Measurements from ENCODE around the gene IQCM. TPM values are rescaled to one million over a fixed set of nuclear protein-coding genes. Genes with fewer than 3 reads are reported as not detected.

IQCM gene
- total RNA-seq, 2 donors from 2014 or later = not detected

DNA sequence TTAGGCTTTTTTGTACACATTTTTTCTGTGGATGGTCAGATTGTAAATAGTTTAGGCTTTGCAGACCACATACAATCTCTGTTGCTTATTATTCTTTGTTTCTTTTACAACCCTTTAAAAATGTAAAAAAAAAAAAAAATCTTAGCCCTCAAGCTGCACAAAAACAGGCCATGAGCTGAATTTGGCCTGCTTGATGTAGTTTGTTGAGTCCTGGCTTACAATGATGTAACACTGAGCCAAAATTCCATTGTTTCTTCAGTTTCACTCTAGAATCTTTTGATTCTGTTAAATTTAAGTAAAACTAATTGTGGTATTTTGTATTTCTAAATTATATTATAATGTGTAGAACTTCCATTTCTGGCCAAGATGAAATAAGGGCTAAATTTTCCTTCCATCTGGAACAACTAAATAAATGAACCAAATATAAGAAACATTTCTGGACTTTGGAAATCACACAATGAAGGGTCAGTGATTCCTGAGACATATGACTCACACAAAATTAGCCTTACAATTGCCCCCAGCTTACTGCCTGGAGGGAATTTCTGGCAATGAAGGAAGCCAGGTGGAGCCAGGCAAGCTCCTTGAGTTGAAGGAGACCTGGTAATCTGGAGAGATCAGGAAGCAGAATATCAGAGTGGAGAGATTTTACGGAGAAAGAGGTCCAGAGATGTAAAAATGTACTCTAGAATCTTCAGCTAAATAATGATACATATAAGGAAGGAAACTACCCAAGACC, 29.8 kb downstream of the IQCM start:
- no peak for DNase-seq (ENCODE audit: low spot score)
- intact Hi-C loops (cut with DNase I) = no loop called here

DNA sequence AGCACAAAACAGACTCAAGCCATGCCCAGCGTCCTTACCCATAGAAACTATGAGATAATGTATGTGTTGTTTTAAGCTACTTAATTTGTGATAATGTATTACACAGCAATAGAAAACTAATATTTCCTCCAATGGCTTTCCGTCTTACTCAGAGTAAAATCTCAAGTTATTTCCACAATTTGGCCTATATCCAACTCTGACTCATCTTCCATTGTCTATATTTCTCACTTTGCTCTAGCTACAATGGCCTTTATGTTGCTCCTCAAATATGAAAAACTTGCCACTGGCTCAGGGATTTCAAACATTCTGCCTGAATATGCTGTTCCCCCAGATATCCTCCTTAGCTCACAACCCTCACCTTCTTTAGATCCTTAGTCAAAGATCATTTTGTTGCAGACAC, 31.6 kb downstream of the IQCM start:
- intact Hi-C loops (cut with DNase I) = no loop called here
- DNase-seq (ENCODE audit: low spot score) = no peak

DNA sequence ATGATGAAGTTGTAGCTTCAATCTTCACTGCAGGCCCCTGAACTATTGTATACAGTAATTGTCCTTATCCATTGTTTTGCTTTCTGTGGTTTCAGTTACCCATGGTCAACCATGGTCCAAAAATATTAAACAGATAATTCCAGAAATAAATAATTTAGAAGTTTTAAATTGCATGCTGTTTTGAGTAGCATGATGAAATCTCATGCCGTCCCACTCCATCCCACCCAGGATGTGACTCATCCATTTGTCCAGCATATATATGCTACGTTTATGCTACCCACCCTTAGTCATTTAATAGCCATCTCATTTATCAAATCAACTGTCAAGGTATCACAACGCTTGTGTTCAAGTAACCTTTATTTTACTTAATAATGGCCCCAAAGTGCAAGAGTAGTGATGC, 34.5 kb downstream of the IQCM start:
- intact Hi-C loops (cut with DNase I) = no loop called here
- DNase-seq (ENCODE audit: low spot score) = no peak

DNA sequence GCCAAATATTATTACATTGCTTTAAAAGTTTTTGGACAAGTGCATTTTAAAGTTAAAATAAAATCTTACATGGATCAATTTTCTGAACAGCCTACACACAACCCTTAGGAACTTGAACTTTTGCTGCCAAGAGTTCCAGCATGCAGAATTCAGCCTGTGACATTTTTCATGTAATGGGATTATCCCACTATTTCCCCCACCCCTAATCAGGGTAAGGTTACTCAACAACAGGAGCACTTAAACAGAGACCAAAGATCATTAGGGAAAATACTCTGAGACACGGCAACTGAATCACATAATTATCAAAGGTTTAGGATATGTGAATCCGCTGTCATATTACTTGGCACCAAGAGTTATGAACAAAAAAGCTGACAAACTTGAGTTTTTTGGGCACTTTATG, 47.2 kb downstream of the IQCM start:
- intact Hi-C loops (cut with DNase I) = no loop called here
- no peak for DNase-seq (ENCODE audit: low spot score)

DNA sequence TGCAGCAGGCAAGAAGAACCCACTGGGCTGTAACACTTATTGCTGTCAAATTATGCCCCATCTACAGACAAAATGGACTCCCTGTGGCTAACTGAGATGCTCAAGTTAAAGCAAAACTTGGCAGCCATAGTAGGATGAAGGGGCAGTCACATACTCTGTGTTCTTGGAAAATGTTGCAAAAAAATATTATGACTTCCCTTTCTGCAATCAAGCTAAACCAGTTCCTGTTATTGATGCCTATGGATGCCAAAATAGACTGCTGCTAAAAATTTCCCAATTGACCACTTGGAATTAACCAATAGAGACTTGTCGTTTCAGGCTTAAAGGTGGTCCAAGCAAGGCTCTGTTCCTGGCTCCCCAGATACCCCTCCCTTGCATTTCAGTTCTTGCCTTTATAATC, 49.5 kb downstream of the IQCM start:
- no peak for DNase-seq (ENCODE audit: low spot score)
- intact Hi-C loops (cut with DNase I) = no loop called here

DNA sequence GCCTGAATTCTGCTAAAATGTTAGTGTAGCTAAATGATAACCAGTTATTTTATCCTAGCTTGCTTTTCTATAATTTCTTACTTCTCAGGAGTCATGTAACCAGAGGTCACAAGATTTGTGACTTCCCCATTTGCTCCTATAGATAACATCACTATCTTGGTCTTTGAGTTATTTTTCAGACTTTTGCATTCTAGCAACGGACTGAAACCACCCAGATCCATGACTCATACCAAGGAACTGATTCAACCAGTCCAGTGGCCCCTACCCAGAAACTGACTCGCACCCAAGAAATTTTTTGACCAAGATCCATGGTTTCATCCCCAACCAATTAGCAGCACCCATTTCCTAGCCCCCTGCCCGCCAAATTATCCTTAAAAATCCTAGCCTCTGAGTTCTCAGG, 50.0 kb downstream of the IQCM start:
- no peak for DNase-seq (ENCODE audit: low spot score)
- intact Hi-C loops (cut with DNase I) = no loop called here

DNA sequence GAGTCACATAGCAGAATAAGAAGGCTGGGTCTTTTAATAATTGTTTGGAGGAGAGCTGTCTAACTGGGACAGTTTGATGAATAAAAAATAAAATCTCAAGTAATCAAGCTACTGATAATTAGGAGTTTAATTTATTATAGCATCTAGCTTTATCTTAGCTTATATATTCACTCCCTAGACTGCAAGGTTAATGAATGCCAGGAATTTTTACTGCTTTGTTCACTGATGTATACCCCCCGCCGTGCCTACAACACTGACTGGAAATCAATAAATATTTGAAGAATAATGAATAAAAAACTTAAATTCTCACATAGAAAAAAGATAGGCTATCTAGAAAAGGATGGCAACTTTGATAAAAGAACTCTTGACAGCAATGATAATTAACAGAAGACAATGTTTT, 59.7 kb downstream of the IQCM start:
- no peak for DNase-seq (ENCODE audit: low spot score)
- intact Hi-C loops (cut with DNase I) = no loop called here

DNA sequence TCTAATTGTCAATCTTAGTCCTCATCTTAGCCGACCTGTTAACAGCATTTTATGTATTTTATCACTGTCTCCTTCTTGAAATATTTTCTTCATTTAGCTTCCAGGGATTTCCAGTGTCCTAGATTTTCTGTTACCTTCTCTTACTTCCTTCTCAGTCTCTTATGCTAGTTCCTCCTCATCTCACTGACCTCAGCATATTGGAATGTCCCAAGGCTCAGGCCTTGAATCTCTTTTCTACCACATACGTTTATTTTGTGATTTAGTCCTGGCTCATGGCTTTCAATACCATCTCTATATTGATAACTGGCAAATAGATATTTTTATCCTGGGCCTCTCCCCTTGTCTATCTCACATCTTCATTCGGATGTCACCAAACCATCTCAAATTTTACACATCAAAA, 61.1 kb downstream of the IQCM start:
- DNase-seq (ENCODE audit: low spot score) = no peak
- intact Hi-C loops (cut with DNase I) = no loop called here

DNA sequence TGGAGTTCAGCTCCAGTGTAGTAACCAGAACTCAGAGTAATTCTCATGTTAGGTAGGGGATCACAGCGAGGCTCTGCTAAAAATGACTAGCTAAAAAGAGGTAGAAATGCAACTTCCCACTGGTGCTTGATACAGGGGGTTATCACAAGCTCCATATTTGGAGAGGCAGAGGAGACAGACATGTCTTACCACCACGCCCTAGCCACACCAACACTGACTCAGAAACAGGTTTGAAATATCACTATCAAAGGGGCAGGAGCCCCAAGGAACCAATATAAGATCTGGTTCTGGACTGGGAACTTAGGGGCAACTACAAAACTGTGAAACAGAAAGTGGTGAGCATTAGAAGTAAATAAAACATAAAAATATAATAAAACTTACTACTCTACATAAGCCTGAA, 62.9 kb downstream of the IQCM start:
- intact Hi-C loops (cut with DNase I) = no loop called here
- no peak for DNase-seq (ENCODE audit: low spot score)

DNA sequence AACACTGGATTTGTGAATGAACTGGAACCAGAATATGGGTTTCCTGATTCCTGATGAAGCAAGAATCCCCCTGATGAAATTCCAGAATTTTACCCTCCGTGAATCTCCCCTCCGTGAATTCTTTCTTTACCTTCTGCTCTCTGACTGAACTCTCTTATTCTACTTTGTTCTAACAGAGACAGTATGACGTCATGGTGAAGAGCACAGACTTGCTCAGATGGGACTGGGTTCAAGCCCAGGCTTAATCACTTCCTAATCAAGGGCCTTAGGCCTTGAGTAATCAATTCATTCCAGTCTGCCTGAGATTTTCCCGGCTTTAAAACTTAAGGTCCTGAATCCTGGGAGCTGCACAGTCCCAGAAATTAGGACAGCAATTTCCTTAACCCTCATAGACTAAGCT, 64.5 kb downstream of the IQCM start:
- intact Hi-C loops (cut with DNase I) = no loop called here
- DNase-seq (ENCODE audit: low spot score) = no peak

DNA sequence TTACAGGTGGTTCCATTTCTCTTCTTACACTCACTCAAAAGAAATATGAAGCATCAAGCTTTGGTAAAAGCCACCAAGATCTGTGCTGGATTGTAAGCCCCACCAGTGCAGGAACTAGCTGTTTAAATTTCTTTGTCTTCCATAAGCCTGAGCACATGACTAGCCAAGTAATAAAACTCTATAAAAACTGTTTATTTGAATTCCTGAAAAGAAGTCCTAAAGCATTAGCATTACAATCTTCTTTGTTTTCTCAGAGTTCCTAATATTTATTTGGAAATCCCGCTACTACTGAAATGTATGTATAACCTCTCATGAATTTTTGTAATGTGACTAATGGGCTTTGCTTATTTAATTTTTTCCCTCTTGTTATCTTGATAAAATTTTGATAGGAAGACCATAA, 65.9 kb downstream of the IQCM start:
- intact Hi-C loops (cut with DNase I) = no loop called here
- DNase-seq (ENCODE audit: low spot score) = no peak

DNA sequence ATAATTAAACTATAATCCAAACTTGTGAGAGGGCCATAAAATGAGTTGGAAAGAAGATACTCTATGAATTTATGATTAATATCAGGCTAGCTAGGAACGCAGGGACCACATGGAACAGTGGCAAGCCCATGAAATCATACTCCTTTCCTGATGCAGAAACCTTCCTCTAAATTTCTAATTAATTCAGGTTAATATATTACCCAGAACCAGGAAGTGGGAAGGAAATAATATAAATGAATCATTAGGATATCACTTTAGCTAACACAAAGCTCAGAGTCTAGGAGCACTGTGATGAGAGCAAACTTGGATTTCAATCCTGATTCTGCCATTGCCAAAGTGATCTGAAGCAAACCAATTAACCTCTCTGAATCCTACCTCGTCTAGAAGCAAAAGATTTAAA, 68.0 kb downstream of the IQCM start:
- intact Hi-C loops (cut with DNase I) = no loop called here
- no peak for DNase-seq (ENCODE audit: low spot score)

DNA sequence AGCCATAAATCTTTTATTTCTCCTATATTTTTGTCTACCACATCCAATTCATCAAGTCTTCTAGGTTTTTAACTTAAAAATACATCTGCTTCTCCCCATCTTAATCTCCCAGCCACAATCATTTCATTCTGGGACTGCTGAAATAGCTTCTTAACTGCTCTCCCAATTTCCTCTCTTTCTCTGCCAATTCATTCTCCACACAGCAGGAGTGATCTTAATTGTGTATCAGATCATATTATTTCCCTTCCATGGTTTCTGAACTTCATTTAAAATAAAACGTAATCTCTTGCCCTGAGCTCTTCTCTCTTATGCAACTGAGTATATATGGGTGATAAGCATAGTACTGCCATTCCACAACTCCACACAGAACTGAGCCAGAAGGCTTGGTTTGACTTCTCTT, 69.4 kb downstream of the IQCM start:
- no peak for DNase-seq (ENCODE audit: low spot score)
- intact Hi-C loops (cut with DNase I) = no loop called here

DNA sequence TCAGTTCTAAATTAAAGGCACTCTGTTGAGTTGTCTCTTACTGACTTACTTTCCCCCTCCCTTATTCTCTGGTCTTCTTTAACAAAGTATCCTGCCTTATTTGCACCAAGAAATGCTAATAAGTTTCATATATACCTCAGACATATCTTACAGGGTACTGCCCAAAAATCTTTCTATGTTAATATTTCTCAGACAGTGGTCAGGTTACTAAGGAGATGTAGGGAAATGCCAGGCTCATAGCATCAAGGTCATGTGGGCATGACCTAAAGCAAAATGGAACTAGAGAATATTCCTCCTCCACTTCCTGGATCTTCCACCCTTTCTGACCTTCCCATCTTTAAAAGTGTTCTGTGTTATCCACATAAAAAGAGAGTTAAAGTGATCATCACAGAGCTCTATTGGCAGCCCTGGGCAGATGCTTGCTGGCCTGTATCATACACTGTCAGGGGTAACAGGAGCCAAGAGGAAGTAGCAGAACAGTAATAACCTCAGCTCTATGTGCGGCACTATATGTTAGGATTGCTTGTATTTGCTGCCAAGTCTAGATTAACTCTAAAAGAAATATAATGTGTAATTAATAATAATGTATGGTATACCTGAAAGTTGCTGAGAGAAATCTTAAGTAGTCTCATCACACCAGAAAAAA, 74.3 kb downstream of the IQCM start:
- DNase-seq (ENCODE audit: low spot score) = no peak
- intact Hi-C loops (cut with DNase I) = no loop called here

DNA sequence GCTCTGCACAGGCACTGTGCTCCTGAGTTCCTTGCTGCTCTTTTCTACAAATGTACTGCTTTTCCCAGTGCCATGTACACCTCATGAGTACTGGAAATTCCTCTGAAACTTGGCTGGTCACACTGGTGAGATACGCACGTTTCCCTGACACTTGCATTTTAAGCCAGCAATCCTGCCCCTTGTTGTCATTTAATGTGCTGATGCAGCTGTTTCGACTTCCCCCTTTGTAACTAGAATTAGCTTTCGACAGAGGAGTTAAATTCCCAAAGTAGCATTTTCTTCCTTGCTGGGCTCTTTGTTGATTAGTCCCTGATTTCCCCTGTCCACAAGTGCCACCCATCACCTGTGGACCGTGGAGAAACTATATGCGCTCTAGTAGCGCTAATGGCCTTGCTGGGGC, 77.5 kb downstream of the IQCM start:
- DNase-seq (ENCODE audit: low spot score) = no peak
- intact Hi-C loops (cut with DNase I) = no loop called here

DNA sequence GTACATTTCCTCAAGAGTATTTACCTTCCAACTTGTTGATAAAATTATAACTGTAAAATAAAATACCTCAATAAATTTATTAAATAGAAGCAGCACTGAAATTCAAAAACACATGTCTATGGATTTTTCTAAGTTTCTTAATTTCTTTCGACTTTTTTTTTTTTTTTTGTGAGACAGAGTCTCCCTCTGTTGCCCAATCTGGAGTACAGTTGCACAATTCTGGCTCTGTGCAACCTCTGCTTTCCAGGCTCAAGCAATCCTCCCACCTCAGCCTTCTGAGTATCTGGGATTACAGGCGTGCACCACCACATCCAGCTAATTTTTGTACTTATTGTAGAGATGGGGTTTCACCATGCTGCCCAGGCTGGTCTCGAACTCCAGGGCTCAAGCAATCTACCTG, 79.8 kb downstream of the IQCM start:
- no peak for DNase-seq (ENCODE audit: low spot score)
- intact Hi-C loops (cut with DNase I) = no loop called here

DNA sequence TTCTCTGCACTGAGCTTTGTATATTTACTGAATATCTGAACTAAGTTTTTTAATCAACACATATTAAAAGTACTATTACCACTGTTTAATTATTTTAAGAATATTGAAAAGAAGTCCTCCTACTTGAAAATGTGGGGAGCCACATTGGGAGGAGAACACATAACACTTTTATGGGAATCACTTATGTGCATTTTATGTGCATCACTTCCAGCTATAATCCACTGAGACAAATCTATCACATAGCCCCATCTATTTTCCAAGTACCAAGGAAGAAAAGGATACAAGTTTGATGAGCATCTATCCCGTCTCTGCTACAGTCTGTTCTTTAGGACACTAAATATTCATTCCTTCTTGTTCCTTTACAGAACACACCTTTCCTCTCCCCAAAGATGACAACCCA, 87.2 kb downstream of the IQCM start:
- intact Hi-C loops (cut with DNase I) = no loop called here
- no peak for DNase-seq (ENCODE audit: low spot score)

DNA sequence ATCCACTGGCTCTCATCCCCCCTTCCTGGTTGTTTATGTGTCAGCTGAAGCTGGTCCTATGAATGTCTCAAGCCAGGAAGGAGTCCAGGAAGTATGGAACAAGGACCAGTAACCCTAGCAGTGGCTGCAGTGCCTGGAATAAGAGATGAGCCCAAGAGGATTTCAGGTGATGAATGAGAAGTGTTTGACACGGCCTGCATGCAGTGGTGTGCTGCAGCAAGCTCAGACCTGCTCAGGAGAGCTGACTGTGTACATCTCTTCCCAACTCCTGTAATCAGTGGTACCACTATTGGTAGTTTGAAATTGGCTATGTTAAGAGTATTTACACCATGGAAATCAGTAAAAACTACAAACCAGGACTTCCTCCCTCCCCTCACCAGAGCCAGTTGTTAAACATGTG, 88.0 kb downstream of the IQCM start:
- DNase-seq (ENCODE audit: low spot score) = no peak
- intact Hi-C loops (cut with DNase I) = no loop called here

DNA sequence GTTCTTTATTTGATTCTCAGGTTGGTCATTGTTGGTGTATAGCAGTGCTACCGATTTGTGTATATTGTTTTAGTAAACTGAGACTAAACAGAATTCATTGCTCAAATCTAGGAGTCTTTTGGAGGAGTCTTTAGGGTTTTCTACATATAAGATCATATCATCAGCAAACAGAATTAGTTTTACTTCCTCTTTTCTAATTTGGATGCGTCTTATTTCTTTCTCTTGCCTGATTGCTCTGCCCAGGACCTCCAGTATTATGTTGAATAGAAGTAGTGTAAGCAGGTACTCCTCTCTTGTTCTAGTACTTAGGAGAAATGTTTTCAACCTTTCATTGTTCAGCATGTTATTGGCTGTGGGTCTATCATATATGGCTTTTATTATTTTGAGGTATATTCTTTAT, 92.6 kb downstream of the IQCM start:
- DNase-seq (ENCODE audit: low spot score) = no peak
- intact Hi-C loops (cut with DNase I) = no loop called here

DNA sequence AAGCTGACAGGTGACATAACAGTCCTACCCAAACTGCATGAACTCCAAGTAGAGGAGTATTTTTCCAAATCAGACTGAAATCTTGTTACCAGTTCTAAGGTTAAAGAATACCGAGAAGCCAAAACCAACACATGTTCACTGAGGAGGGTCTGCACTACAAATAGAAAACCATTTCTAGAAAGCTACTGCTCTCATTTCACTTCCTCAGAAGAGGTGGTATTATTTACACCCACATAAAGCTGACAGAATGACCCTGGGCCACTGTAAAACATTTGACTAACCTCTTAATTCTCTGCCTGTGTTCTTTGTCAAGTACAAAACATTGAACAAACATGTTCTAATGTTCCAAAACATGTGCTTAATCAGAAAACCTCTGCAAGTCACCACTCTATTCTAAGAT, 95.8 kb downstream of the IQCM start:
- intact Hi-C loops (cut with DNase I) = no loop called here
- DNase-seq (ENCODE audit: low spot score) = no peak

DNA sequence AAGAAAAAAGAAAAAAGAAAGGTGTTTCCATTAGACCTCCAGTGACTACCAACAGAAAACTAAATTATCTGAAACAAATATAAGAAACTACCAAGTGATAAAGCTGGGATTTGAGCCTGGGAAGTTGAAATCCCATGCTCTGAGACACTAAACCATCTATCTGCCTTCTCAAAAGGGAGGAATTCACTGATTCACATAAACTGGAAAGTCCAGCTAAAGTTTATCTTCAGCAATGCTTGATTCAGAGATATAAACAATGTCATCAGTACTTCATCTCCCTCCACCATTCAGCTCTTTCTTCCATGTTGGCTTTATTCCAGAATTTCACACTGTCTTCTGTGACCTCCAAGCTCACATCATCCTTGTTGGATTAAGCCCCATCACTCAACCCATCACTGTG, 96.3 kb downstream of the IQCM start:
- DNase-seq (ENCODE audit: low spot score) = no peak
- intact Hi-C loops (cut with DNase I) = no loop called here

DNA sequence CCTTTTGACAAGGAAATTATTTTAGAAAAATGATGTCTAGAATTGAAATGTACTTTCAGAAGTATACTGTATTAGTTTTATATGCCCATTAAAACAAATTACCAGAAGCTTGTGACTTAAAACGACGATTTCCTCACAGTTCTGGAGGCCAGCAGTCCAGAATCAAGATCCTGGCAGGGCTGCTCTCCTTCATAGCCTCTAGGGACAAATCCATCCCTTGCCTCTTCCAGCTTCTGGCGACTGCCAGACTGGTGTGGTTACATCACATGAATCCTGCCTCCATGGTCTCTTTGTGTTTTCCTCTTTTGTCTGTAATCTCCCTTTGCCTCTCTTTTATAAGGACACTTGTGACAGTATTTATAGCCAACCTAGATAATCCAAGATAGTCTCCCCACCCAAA, 97.1 kb downstream of the IQCM start:
- peak; percentile 55 for DNase-seq (ENCODE audit: low spot score)

More for the DNA sequence above, 97.1 kb downstream of the IQCM start:
- intact Hi-C loops (cut with DNase I) = no loop called here

All from posterior vena cava (tissue), 2 donors.